Measurements from ENCODE around the gene CLSTN2.

DNA sequence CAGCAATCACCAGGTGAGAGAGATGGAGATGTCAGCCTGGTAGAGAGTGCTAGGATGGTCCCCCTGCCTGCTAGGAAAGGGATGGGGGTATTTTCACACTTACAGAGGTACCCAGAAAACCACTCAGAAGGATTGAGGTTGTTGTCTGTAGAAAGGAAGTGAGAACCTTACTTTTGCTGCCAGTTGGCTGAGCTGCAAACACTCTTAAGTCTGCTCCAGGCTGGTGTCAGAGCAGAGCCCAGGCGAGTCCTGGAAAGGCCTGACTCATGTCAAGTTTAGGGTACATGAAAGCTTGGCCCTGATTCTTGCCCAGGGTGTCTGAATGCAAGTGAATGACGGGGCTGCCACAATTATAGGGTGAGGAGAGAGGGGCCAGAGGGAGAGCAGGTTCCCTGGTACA lies 528.4 kb downstream of the CLSTN2 start:
- TF ChIP-seq, protein P1, sequence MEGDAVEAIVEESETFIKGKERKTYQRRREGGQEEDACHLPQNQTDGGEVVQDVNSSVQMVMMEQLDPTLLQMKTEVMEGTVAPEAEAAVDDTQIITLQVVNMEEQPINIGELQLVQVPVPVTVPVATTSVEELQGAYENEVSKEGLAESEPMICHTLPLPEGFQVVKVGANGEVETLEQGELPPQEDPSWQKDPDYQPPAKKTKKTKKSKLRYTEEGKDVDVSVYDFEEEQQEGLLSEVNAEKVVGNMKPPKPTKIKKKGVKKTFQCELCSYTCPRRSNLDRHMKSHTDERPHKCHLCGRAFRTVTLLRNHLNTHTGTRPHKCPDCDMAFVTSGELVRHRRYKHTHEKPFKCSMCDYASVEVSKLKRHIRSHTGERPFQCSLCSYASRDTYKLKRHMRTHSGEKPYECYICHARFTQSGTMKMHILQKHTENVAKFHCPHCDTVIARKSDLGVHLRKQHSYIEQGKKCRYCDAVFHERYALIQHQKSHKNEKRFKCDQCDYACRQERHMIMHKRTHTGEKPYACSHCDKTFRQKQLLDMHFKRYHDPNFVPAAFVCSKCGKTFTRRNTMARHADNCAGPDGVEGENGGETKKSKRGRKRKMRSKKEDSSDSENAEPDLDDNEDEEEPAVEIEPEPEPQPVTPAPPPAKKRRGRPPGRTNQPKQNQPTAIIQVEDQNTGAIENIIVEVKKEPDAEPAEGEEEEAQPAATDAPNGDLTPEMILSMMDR (IDR thresholded peaks at IDR 0.05), result no peak
- no peak for TF ChIP-seq POLR2AphosphoS5 (IDR thresholded peaks at IDR 0.05)
- TF ChIP-seq EP300 (IDR thresholded peaks at IDR 0.05), result no peak
- TF ChIP-seq POLR2A (IDR thresholded peaks at IDR 0.05; ENCODE audit: low read depth), result no peak

Measured in esophagus muscularis mucosa (tissue), 4 donors.